Measurements from ENCODE around the gene CHD5. TPM values are rescaled to one million over a fixed set of nuclear protein-coding genes. Genes with fewer than 3 reads are reported as not detected.

The CHD5 gene
- total and polyA plus RNA-seq, 2 of the 13 experiments (the other 11 are each of a cell fraction or from before 2014, with no cell fraction given): 0.02 to 0.21 TPM

- TF ChIP-seq ZNF280D (CRISPR knock-in tag; IDR thresholded peaks at IDR 0.05) (no peak), PRMT3 (CRISPR knock-in tag; IDR thresholded peaks at IDR 0.05; ENCODE audit: borderline replicate concordance, low read depth) (no peak), SETDB1 (CRISPR knock-in tag; IDR thresholded peaks at IDR 0.05; ENCODE audit: borderline replicate concordance) (no peak), CCDC6 (CRISPR knock-in tag; IDR thresholded peaks at IDR 0.05) (no peak), ZNF747 (CRISPR knock-in tag; IDR thresholded peaks at IDR 0.05; ENCODE audit: borderline replicate concordance) (no peak), ATF7 (IDR thresholded peaks at IDR 0.05) (no peak), ATF7 (CRISPR knock-in tag; IDR thresholded peaks at IDR 0.05) (no peak), ELF4 (CRISPR knock-in tag; IDR thresholded peaks at IDR 0.05; ENCODE audit: borderline replicate concordance) (no peak), KLF13 (CRISPR knock-in tag; IDR thresholded peaks at IDR 0.05) (no peak), ARID5B (CRISPR knock-in tag; IDR thresholded peaks at IDR 0.05) (no peak), NR2F6 (IDR thresholded peaks at IDR 0.05) (no peak), NR2F6 (CRISPR knock-in tag; IDR thresholded peaks at IDR 0.05) (no peak), PAWR (CRISPR knock-in tag; IDR thresholded peaks at IDR 0.05; ENCODE audit: borderline replicate concordance) (no peak), AGO2 (optimal IDR thresholded peaks at IDR 0.05; ENCODE audit: low read depth, low read length) (peak; percentile 4), PRPF4 (IDR thresholded peaks at IDR 0.05; ENCODE audit: low read depth, low read length, poor library complexity, severe bottlenecking) (no peak), ZNF891 (CRISPR knock-in tag; IDR thresholded peaks at IDR 0.05) (no peak), ZNF292 (CRISPR knock-in tag; IDR thresholded peaks at IDR 0.05; ENCODE audit: borderline replicate concordance, low read depth) (no peak), ZFP41 (CRISPR knock-in tag; IDR thresholded peaks at IDR 0.05; ENCODE audit: borderline replicate concordance) (no peak), PITX1 (CRISPR knock-in tag; IDR thresholded peaks at IDR 0.05) (no peak), RBM22 (optimal IDR thresholded peaks at IDR 0.05; ENCODE audit: low read length) (peak; percentile 81), CEBPB (IDR thresholded peaks at IDR 0.05; ENCODE audit: borderline replicate concordance, low read depth, low read length) (0 out of 2 replicates have a peak, but pooled peaks have one; percentile 0), ZKSCAN5 (CRISPR knock-in tag; IDR thresholded peaks at IDR 0.05) (no peak), POLR2A (IDR thresholded peaks at IDR 0.05; ENCODE audit: insufficient read depth in 1 of 2, low read depth in 2 of 2, low read length in 2 of 2) (0 out of 4 replicates have a peak, but pooled peaks of 1 of the 2 experiments have one; percentile 31), TCF7 (IDR thresholded peaks at IDR 0.05; ENCODE audit: low read depth) (no peak), ZNF776 (CRISPR knock-in tag; IDR thresholded peaks at IDR 0.05) (no peak), RFX5 (IDR thresholded peaks at IDR 0.05; ENCODE audit: low read depth, low read length) (no peak)
Measured at GRCh38 chr1:6184083-6184783, 4.1 kb upstream of the CHD5 start (continued).

All from HepG2 (cell line).